Activated T-helper 2 cell treated with anti-CD3 and anti-CD28 coated beads, Interferon-gamma antibody, Interleukin-2, Interleukin-4, amounts not matched to agents 10 μg/mL and 5 μg/mL and 100 μg/mL, durations not matched to agents 14 hours and 24 hours and 36 hours (primary cell): ENCODE results near the gene CNTNAP2. TPM values are rescaled to one million over a fixed set of nuclear protein-coding genes. Genes with fewer than 3 reads are reported as not detected.
"Not testable (repeated sequence)": the region's sequence is repeated elsewhere in the genome, so short reads cannot be mapped to it uniquely, and the experiment has no call there.

Experiments
- DNase-seq: peaks from one replicate; pipeline ENCODE4 v3.0.0; 2021; ENCODE audit warnings: low spot score
- H3K27ac Mint-ChIP-seq: one replicate; pipeline ENCODE4 v1.8.0; 2021; ENCODE audit warnings: mixed read lengths
- H3K27me3 Mint-ChIP-seq: one replicate; pipeline ENCODE4 v1.8.0; 2021; ENCODE audit warnings: low read depth, mixed read lengths
- H3K36me3 Mint-ChIP-seq: one replicate; pipeline ENCODE4 v1.8.0; 2021; ENCODE audit warnings: low read depth, mixed read lengths
- H3K4me1 Mint-ChIP-seq: one replicate; pipeline ENCODE4 v1.8.0; 2021; ENCODE audit warnings: low read depth, mixed read lengths
- H3K4me3 Mint-ChIP-seq: one replicate; pipeline ENCODE4 v1.8.0; 2021; ENCODE audit warnings: low read depth, mild to moderate bottlenecking, moderate library complexity, mixed read lengths
- H3K9me3 Mint-ChIP-seq: one replicate; pipeline ENCODE4 v1.8.0; 2021; ENCODE audit warnings: mixed read lengths
- intact Hi-C: fragments of 100-400 bp; cut with micrococcal nuclease; formaldehyde crosslinking; loops from one replicate; pipeline ENCODE4 v1.15.1; 2023
- total RNA-seq: library from RNA; stranded (reverse); gene quantifications from 2 replicates; pipeline ENCODE4 v1.2.3, GENCODE V29; 2022

The CNTNAP2 gene
- total RNA-seq, 1 donor from 2014 or later: not detected

DNA sequence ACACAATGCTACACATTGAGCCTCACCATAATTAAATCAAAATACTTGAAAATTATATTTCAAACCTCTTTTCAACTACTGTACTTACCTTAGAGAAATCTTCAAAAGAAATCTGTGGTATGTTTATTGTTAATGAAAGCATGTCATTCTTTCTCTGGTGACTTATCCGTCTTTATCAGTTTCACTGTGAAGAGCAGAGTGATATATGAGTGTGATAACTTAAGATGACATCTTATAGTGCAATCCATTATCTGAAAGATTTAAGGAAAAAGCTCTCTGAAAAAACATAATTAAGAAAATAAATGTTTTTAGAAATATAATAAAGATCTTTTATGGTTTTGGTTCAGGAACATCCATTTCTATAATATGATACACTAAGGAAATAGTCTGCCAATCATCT is 1562.3 kb downstream of the CNTNAP2 start:
- no peaks in the 10 kb centered on the region for H3K4me1 Mint-ChIP-seq
- H3K36me3 Mint-ChIP-seq: no peaks in the 10 kb centered on the region
- H3K27ac Mint-ChIP-seq: no peak overlapping the region
- intact Hi-C loops: no loop called here
- no peaks in the 10 kb centered on the region for H3K27me3 Mint-ChIP-seq
- DNase-seq: no peak
- H3K4me3 Mint-ChIP-seq: no peak overlapping the region
- H3K9me3 Mint-ChIP-seq: peaks cover 5% of the 10 kb centered on the region

DNA sequence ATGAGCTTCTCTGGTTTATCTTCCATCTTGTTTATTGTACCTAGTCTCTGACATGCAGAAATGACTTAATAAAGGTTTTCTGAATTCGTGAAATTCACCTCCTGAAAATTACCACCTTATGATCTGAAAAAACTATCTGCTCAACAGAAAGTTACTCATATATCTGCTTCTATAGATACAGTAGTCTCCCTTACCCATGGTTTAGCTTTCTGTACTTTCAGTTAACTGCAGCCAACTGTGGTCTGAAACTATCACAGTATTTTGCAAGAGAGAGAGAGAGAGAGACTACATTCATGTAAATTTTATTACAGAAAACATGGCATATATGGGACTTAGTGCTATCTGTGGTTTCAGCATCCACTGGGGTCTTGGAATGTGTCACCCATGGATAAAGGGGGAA is 1564.9 kb downstream of the CNTNAP2 start:
- no peaks in the 10 kb centered on the region for H3K4me1 Mint-ChIP-seq
- H3K27me3 Mint-ChIP-seq: no peaks in the 10 kb centered on the region
- no peak overlapping the region for H3K27ac Mint-ChIP-seq
- intact Hi-C loops: no loop called here
- H3K4me3 Mint-ChIP-seq: no peak overlapping the region
- DNase-seq: no peak
- H3K36me3 Mint-ChIP-seq: no peaks in the 10 kb centered on the region
- no peaks in the 10 kb centered on the region for H3K9me3 Mint-ChIP-seq

DNA sequence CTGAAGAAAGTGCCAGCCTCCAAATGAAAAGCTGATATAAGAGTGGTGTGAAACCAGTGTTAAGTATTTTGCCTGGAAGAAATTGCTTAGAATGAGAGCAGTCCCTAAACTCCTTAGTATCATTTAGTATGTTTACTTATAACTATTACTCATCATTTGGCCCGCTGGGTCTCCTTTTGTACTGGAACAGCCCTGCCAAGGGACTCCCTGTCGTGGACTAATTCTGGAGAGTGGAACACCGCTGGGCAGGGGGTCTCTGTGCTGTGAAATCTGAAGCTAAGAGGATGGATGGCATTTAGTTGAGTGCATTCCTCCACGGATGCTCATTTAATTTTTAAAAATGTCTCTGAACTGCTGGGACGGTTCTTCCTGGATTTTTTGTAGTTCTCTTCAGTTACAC is 1584.1 kb downstream of the CNTNAP2 start:
- Mint-ChIP-seq H3K4me1 (no peaks in the 10 kb centered on the region), H3K4me3 (no peak overlapping the region), H3K27ac (no peak overlapping the region), H3K9me3 (peaks cover 39% of the 10 kb centered on the region), H3K36me3 (no peaks in the 10 kb centered on the region), H3K27me3 (no peaks in the 10 kb centered on the region)
- no peak for DNase-seq
- intact Hi-C loops: no loop called here

DNA sequence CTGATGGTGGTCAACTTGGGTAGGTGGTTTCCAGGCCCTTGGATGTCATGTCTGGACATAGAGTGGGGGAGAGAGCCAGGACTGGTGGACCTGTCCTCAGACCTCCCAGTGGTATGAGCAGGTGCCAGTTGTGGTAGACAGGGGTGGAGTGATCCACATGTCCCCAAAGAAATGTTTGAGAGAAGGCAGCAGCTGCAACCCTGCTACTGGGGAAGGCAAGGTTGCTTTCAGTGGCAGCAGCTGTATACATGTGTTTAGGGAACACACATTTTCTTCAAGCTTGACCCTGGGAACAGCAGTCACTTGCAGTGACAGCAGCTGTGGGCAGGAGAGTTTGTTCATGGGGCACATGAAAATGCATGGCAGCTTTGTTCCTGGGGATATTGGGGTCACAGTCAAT is 1591.3 kb downstream of the CNTNAP2 start:
- no peak for DNase-seq
- intact Hi-C loops: no loop called here
- H3K9me3 Mint-ChIP-seq: peaks cover 62% of the 10 kb centered on the region
- no peak overlapping the region for H3K27ac Mint-ChIP-seq
- H3K36me3 Mint-ChIP-seq: no peaks in the 10 kb centered on the region
- no peak overlapping the region for H3K4me3 Mint-ChIP-seq
- no peaks in the 10 kb centered on the region for H3K27me3 Mint-ChIP-seq
- H3K4me1 Mint-ChIP-seq: no peaks in the 10 kb centered on the region

DNA sequence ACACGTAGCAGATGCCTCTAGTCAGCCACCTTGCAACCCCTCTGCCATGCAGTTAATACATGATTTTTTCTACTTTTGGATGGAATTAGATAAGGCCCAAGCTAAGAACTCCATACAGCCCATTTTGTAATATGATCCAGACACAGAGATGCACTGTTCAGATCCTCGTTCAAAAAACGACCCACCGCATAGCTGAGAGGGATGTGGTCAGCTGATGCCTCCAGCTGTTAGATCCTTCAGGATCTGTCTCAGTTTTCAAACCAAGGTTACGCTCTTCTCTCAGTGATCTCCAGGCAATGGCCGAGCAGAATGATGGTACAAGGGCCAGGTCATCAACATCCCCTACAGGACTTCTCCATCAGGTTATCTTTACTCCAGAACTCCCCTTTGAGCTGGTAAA is 1592.3 kb downstream of the CNTNAP2 start:
- intact Hi-C loops: no loop called here
- H3K9me3 Mint-ChIP-seq: peaks cover 64% of the 10 kb centered on the region

DNA sequence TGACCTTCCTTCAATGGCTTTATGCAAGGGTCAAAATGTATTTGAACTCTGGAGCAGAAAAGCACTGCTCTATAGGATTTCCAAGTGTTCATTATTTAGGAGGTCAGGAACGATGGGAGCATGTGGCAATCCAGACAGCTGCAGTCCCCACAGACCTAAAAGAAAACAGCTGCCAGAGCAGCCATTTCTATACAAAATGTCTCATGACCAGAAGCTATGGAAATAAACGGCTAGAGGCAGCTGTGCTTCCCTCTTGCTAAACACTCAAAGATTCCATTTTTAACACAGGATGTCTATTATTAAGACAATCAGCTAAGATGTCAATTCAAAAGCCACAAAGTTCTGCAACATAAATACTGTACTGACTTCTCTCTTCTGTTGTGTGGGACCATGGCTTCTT is 1594.8 kb downstream of the CNTNAP2 start:
- no peaks in the 10 kb centered on the region for H3K27me3 Mint-ChIP-seq
- H3K9me3 Mint-ChIP-seq: peaks cover 50% of the 10 kb centered on the region
- H3K36me3 Mint-ChIP-seq: no peaks in the 10 kb centered on the region
- DNase-seq: no peak
- H3K4me1 Mint-ChIP-seq: no peaks in the 10 kb centered on the region
- no peak overlapping the region for H3K27ac Mint-ChIP-seq
- no peak overlapping the region for H3K4me3 Mint-ChIP-seq
- intact Hi-C loops: no loop called here

More for the DNA sequence above, 1592.3 kb downstream of the CNTNAP2 start:
- Mint-ChIP-seq H3K4me1 (no peaks in the 10 kb centered on the region), H3K27ac (no peak overlapping the region), H3K27me3 (no peaks in the 10 kb centered on the region), H3K36me3 (no peaks in the 10 kb centered on the region), H3K4me3 (no peak overlapping the region)
- no peak for DNase-seq

DNA sequence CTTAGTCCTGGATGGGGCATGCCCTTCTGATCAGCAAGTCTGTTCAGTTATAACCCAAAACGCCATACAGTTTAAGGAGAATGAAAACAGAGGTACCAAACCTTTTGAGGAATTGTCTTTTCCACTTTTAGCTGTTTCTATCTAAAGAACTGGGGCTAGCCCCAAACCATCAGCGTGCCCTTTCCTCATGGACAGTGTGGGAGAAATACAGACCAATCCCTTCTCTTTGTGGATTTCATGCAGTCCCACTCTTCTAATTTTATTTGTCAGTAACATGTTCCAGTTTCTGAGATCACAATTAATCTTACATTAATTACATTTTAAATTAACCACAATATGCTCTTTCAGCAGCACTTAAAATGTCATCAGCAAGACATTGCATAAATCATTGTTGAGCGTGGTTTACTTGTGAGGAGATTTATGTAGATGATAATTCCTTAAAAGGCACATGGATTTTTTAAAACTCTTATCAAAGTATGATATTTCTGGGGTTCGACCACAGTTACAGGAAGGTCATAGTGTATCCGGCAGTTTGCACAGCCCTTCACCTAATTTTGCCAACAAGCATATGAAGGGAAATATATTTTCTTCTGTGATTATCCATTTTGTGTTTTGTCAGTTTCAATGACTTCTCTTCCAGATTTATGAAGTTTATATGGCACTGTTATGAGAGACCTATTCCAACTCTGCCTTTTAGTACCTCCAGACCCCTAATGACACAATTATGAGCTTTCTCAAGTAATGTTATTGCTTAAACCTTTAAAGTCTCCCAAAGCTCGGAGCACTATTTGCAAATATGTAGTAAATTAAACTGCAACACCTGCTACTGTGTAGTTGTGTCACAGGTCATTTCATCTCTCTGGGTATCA is 1605.6 kb downstream of the CNTNAP2 start:
- H3K27ac Mint-ChIP-seq: no peak overlapping the region
- no peak overlapping the region for H3K4me3 Mint-ChIP-seq
- peaks cover 7% of the 10 kb centered on the region for H3K9me3 Mint-ChIP-seq
- intact Hi-C loops: no loop called here
- H3K27me3 Mint-ChIP-seq: no peaks in the 10 kb centered on the region
- no peaks in the 10 kb centered on the region for H3K36me3 Mint-ChIP-seq
- H3K4me1 Mint-ChIP-seq: no peaks in the 10 kb centered on the region
- no peak for DNase-seq

DNA sequence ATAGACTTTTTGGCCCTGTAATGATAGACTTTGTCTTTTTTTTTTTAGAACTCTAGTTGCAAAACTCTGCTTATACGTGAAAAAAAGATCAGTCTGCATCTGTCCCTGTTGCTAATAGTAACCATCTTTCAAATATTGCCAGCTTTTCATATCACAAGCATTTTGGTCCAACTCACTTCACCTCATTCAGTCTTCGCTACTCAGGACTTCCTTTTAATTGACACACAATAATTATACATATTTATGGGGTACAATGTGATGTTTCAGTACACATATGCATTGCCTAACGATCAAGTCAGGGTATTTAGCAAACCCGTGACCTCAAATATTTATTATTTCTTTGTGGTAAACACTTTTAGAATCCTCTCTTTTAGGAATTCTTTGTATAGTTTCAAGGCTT is 1606.9 kb downstream of the CNTNAP2 start:
- intact Hi-C loops: no loop called here
- Mint-ChIP-seq H3K27ac (no peak overlapping the region), H3K4me1 (no peaks in the 10 kb centered on the region), H3K4me3 (no peak overlapping the region), H3K36me3 (no peaks in the 10 kb centered on the region), H3K9me3 (peaks cover 7% of the 10 kb centered on the region), H3K27me3 (no peaks in the 10 kb centered on the region)
- no peak for DNase-seq

DNA sequence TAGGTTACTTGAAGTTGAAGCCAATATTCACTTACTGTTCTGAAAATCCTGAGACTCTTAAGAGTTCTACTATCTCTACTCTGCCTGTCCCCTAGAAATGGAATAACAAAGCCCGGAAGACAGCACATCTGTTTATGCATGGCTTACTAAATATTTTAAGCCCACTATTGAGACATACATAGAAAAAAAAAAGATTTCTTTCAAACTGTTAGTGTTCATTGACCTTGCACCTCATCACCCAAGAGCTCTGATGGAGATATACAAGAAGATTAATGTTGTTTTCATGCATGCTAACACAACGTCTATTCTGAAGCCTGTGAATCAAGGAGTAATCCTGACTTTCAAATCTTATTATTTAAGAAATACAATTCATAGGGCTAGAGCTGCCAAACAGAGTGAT is 1614.7 kb downstream of the CNTNAP2 start:
- Mint-ChIP-seq H3K36me3 (no peaks in the 10 kb centered on the region), H3K4me1 (no peaks in the 10 kb centered on the region), H3K9me3 (peaks cover 9% of the 10 kb centered on the region), H3K27me3 (no peaks in the 10 kb centered on the region), H3K27ac (no peak overlapping the region), H3K4me3 (no peak overlapping the region)
- intact Hi-C loops: no loop called here
- no peak for DNase-seq

DNA sequence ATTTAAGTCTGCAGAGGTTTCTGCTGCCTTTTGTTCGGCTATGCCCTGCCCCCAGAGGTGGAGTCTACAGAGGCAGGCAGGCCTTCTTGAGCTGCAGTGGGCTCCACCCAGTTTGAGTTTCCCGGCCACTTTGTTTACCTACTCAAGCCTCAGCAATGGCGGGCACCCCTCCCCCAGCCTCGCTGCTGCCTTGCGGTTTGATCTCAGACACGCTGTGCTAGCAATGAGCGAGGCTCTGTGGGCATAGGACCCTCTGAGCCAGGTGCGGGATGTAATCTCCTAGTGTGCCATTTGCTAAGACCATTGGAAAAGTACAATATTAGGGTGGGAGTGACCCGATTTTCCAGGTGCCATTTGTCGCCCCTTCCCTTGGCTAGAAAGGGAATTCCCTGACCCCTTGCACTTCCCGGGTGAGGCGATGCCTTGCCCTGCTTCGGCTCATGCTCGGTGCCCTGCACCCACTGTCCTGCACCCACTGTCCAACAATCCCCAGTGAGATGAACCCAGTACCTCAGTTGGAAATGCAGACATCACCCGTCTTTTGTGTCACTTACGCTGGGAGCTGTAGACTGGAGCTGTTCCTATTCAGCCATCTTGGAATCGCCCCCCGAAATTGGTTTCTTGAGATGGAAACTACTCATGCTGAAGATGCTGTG is 1621.1 kb downstream of the CNTNAP2 start:
- H3K4me3 Mint-ChIP-seq, H3K27ac Mint-ChIP-seq, H3K27me3 Mint-ChIP-seq, DNase-seq, H3K36me3 Mint-ChIP-seq, intact Hi-C loops, H3K4me1 Mint-ChIP-seq: not testable (repeated sequence)
- H3K9me3 Mint-ChIP-seq: peaks cover 18% of the 10 kb centered on the region

DNA sequence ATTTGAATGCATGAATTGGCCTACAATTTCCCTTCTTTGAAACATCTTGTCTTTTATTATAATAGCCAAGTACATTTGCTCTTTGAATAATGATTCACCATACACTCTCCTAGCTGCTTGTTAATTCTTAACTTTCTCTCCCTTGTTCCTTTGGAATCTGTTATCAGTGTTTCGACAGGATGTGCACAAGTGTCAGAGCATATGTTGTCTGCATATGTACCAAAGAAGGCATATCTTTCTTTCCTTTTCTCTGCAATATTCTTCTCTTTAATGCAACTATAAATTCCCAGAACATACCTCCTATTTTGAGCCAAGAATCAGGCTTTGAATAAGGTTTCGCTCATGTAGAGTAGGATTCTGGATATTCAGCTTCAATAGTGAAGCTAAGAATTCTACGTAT is 1625.7 kb downstream of the CNTNAP2 start:
- H3K4me3 Mint-ChIP-seq: no peak overlapping the region
- H3K27ac Mint-ChIP-seq: no peak overlapping the region
- intact Hi-C loops: no loop called here
- H3K27me3 Mint-ChIP-seq: no peaks in the 10 kb centered on the region
- H3K36me3 Mint-ChIP-seq: no peaks in the 10 kb centered on the region
- no peaks in the 10 kb centered on the region for H3K4me1 Mint-ChIP-seq
- DNase-seq: no peak
- peaks cover 23% of the 10 kb centered on the region for H3K9me3 Mint-ChIP-seq

DNA sequence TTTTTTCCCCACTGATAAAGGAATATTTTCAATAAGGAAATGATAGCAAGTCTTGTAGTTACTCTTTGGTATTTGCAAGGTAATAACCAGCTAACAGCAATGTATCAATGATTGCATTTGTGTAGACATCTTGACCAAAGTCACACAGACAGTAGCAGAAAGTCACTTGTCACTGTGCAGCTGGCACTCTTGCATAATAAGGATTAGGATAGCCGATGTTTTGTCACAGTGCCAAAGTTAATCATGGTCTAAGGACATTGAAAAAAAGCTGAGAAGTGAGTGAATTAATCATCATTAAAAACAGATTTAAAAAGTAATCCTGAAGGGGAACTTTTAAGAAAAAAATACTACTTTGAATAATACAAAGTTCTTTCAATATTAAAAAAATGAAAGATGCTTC is 1639.7 kb downstream of the CNTNAP2 start:
- H3K4me3 Mint-ChIP-seq: no peak overlapping the region
- H3K36me3 Mint-ChIP-seq: no peaks in the 10 kb centered on the region
- H3K27ac Mint-ChIP-seq: no peak overlapping the region
- H3K27me3 Mint-ChIP-seq: no peaks in the 10 kb centered on the region
- intact Hi-C loops: no loop called here
- H3K9me3 Mint-ChIP-seq: no peaks in the 10 kb centered on the region
- H3K4me1 Mint-ChIP-seq: no peaks in the 10 kb centered on the region
- no peak for DNase-seq

DNA sequence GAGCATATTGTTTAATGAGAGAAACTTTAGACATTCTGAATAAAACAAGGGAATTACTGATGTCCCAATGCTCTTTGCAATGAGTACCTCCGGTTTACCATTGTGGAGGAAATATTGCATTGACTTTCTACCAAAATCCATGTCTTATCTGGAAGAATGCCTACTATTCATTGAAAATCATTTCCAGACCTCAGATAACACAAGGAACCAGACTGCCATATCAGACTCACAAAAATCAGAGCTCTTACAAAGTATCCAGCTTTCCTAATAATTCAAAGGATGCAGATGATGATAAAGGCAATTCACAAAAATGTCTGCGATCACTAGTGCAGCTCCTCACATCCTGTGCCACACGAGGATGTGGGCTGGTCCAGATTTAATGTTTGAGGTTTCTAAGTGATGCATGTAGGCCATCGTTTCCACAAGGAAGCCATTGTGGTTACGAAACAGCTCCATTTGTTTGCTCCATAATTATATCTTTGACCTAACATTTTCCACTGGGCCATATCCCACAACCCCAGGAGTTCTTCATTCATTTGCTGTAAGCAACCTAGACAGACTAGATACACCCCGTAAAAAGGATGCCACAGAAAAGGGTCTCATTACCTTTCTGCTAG is 1642.8 kb downstream of the CNTNAP2 start:
- Mint-ChIP-seq H3K9me3 (no peaks in the 10 kb centered on the region), H3K36me3 (no peaks in the 10 kb centered on the region), H3K4me3 (no peak overlapping the region), H3K4me1 (no peaks in the 10 kb centered on the region), H3K27ac (no peak overlapping the region), H3K27me3 (no peaks in the 10 kb centered on the region)
- no peak for DNase-seq
- intact Hi-C loops: no loop called here
